Peyer's patch (tissue), 4 donors: Measurements from ENCODE around the gene ELMOD1.

ENCODE experiments used
- CTCF ChIP-seq, 6 experiments: fragments of 450-650 bp in 4 of 6; fragments of 200-600 bp in 2 of 6; sonication (generic) in 1 of 6; IDR thresholded peaks; one replicate each; pipeline ENCODE4 v1.5.1; 2017 to 2019; ENCODE audit warnings: antibody characterized with exemption in 6 of 6, mild to moderate bottlenecking in 3 of 6, moderate library complexity in 1 of 6
- POLR2A ChIP-seq, 2 donors: fragments of 450-650 bp; IDR thresholded peaks; one replicate each; pipeline ENCODE4 v1.5.1; 2017; ENCODE audit warnings: antibody characterized with exemption in 2 of 2, mild to moderate bottlenecking in 2 of 2, moderate library complexity in 2 of 2

GRCh38 chr11:107683807-107684206 lies 92.9 kb downstream of the ELMOD1 start:
- no peak for TF ChIP-seq POLR2A (IDR thresholded peaks at IDR 0.05)
- TF ChIP-seq CTCF (IDR thresholded peaks at IDR 0.05) = peak in 2 of 6 experiments; percentile 13 to 18
